ENCODE measurements around the gene CFAP119.

CFAP119 gene

GRCh38 chr16:30762991-30763725, 1.3 kb upstream of the CFAP119 start:
- no peak for DNase-seq

DNA sequence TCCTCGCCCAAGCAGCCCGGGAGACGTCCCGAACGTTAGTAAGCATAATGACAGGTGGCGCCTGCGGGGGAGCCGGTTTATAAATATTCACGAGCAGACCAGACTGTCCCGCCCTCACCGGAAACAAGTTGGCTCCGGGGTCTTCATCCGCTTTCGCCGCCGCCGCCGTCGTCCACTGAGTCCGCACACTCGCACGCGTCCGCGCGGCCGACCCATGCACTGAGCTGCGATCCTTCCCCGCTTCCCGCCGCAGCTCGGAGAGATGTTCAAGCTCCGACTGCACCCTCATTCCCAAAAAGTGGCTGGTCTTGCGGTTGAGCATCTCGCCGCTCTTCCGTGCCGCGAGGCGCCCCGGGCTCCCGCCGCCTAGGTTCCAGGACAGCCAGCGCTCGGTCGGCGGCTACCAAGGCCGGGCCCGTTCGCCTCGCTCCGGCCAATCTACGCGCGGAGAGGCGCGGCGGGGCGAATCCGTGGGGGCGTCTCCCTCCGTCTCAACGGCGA, 385 bp downstream of the CFAP119 start:
- peak in 8 of 58 donors; percentile 25 to 50 (median 32) for DNase-seq

- DNase-seq, result no peak
Observed at GRCh38 chr16:30760577-30761426, 1.1 kb downstream of the CFAP119 start.

DNA sequence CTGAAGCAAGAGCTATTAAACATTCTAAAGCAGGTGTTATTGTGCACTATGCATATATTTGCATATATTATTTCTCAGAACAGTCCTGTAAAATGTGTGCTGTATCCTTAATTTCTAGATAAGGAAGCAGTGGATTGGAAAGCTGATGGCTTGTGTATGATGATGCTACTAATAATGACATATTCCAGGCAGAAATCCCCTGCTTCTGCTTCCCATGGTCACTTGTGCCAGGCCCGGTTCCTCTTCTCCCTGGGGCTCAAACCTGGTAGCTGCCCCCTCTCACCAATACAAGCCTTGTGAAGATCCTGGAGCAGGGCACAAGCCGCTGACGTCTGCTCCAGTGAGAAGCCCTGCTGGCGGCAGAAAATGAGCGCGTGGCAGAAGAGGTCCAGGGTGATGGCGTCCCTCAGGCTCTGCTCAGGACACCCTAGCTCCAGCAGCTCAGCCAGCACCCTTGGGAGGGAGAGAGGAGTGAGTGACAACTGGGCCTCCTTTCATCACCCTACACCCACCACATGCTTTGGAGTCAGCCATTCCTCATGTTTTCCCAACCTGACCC, 1.8 kb downstream of the CFAP119 start:
- no peak for DNase-seq

- peak in 3 of 58 donors; percentile 13 to 26 (median 21) for DNase-seq
Observed at GRCh38 chr16:30758988-30759491, 2.8 kb downstream of the CFAP119 start.

DNA sequence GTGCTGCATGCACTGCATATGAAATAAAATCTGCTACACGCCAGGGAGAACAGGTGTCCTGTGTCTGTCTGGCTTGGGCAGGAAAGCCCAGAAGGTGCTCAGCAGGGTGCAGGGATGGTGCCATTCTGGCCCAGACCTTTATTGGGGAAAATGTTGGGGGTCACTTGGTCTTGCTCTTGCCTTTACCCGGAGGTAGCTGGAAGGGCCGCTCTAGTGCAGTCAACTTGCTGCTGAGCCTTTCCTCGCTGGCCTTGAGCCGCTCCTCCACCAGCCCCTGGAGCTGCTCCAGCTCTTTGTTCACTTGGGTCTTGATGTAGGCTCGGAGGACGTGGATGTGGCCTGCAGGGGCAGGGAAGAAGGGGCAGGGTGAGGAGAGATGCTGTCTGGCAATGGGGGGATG, 4.5 kb downstream of the CFAP119 start:
- no peak for DNase-seq

DNA sequence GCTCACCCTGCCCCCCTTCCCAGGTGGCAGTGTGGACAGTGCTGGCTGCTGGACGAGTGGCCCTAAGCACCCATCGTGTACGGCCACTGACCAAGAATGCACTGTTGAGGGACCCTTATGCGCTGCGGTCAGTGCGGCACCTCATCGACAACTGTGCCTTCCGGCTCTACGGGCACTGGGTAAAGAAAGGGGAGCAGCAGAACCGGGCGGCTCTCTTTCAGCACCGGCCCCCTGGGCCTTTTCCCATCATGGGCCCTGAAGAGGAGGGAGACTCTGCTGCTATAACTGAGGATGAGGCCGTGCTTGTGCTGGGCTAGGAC, 5.1 kb downstream of the CFAP119 start:
- no peak for DNase-seq

- DNase-seq, result no peak
Observed at GRCh38 chr16:30755955-30756780, 5.7 kb downstream of the CFAP119 start.

DNA sequence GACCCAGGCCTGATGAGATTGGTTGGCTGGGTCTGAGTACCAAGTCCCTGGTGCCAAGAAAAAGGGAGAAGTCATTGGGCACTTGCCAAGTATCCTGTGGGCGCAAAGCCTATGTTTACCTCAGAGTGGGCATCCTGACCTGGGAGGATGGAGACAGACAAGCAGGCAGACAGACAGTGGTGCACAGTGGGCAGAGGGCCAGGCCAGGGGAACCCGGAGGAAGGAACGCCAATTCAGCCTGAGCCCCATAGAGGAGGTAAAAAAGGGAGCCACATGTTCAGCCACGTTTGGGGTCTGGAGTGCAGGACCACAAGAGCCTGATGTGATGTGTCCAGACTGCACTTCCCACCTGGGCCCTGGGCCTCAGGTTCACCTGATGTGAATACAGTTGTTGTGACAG, 8.3 kb downstream of the CFAP119 start:
- DNase-seq, result no peak

DNA sequence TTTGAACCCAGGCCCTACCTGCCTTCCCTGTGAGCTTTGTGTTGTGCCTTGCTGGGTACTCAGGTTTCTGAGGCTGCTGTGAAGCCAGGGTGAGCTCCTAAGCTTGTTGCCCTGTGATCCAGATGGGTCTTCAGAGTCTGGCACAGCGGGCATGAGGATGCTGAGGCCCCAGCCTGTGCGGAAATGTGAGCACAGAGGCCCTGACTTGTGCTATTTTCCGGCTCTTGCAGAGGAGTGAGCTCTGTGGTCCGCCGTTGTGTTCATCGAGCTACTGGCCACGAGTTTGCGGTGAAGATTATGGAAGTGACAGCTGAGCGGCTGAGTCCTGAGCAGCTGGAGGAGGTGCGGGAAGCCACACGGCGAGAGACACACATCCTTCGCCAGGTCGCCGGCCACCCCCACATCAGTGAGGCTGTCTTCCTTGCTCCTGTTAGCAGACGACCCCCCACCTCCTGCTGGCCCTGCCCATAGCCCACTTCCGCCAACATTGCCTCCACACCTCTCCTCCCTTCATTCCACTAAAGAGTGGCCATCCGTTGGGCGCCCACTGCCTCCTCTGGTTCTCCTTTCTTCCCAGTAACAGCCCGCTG, 10.9 kb downstream of the CFAP119 start:
- DNase-seq, result no peak

- no peak for DNase-seq
Observed at GRCh38 chr16:30750201-30750600, 11.7 kb downstream of the CFAP119 start.

DNA sequence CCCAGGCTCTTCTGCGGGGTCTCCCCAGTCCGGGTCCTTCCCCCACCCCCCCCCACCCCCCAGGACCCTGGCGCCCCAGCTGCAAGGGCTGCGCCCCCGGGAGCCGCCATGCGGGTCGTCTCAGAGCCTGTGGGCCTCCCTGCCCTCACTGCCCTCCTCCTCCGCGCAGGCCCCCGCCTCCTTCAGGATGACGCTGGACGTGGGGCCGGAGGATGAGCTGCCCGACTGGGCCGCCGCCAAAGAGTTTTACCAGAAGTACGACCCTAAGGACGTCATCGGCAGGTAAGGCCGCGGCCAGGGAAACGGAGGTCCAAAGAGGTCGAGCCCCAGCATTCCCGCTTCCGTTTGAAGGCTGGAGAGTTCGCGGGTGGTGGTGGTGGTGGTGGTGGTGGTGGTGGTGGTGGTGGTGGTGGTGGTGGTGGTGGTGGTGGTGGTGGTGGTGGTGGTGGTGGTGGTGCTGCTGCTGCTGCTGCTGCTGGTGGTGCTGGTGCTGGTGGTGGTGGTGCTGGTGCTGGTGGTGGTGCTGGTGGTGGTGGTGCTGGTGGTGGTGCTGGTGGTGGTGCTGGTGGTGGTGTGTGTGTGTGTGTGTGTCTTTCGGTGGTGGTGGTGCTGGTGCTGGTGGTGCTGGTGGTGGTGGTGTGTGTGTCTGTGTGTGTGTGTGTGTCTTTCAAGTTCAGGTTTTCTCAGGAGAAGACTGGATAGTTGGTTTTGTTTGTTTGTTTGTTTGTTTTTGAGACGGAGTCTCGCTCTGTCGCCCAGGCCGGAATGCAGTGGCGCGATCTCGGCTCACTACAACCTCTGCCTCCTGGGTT, 13.0 kb downstream of the CFAP119 start:
- peak in 6 of 58 donors; percentile 32 to 68 (median 45) for DNase-seq

- peak; percentile 84 to 99 (median 98) for DNase-seq
Observed at GRCh38 chr16:30747799-30748633, 13.8 kb downstream of the CFAP119 start, which contains the start of gene PHKG2. Gene PHKG2, plus strand, starts transcription at chr16:30748425. Its CDS starts 396 bp downstream, at chr16:30748821.

GRCh38 chr16:30747331-30747730, 14.5 kb downstream of the CFAP119 start:
- no peak for DNase-seq

GRCh38 chr16:30746638-30747175, 15.2 kb downstream of the CFAP119 start:
- DNase-seq, result no peak

GRCh38 chr16:30745082-30745481, 16.8 kb downstream of the CFAP119 start:
- DNase-seq, result no peak

DNA sequence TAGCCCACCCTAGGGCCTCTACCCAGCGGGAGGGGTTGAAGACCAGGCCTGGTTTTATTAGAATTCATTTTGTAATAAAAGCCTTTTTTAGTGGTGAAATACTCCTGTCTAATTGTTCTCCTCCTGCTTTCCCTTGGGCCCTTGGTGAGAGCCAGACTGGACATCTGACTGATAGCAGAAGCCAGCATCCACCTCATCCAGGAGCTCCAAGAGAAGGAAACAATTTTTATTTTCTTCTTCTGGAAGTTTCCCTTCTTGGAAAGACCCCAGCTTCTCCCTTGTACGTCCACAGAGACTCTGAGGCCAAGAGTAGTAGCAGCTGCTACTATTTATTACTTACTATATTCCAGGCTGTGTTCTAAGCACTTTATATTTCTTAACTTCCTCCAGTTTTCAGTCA, 17.7 kb downstream of the CFAP119 start:
- no peak for DNase-seq

GRCh38 chr16:30743716-30744115, 18.1 kb downstream of the CFAP119 start:
- no peak for DNase-seq
